GM12878 (cell line): ENCODE data around the gene RNF126. TPM values are rescaled to one million over a fixed set of nuclear protein-coding genes. Genes with fewer than 3 reads are reported as not detected.

Experiments
- CBFB ChIP-seq: IDR thresholded peaks from 2 replicates; pipeline ENCODE4 v1.6.1; 2016; ENCODE audit warnings: antibody characterized with exemption, low read depth
- NR2F1 ChIP-seq: fragments of 450-650 bp; conservative IDR thresholded peaks from 2 replicates; pipeline ENCODE4 v1.6.1; 2017; ENCODE audit warnings: mild to moderate bottlenecking
- RELA ChIP-seq: fragments of 450-650 bp; IDR thresholded peaks from 2 replicates; pipeline ENCODE4 v1.8.0; 2014; ENCODE audit warnings: borderline replicate concordance; ENCODE audit not compliant: partially characterized antibody
- SMARCA5 ChIP-seq: fragments of 450-650 bp; IDR thresholded peaks from 2 replicates; pipeline ENCODE4 v1.6.1; 2017; ENCODE audit warnings: mild to moderate bottlenecking
- SP1 ChIP-seq: IDR thresholded peaks from one replicate; pipeline ENCODE4 v1.6.1; 2011; ENCODE audit warnings: low read depth, low read length
- TCF3 ChIP-seq: IDR thresholded peaks from 2 replicates; pipeline ENCODE4 v1.6.1; 2012; ENCODE audit warnings: low read depth, mild to moderate bottlenecking, low read length, borderline replicate concordance; ENCODE audit not compliant: insufficient read depth
- YY1 ChIP-seq: IDR thresholded peaks from 2 replicates; pipeline ENCODE4 v1.6.1; 2011; ENCODE audit warnings: low read depth, mild to moderate bottlenecking, low read length
- ZBED1 ChIP-seq: IDR thresholded peaks from 2 replicates; pipeline ENCODE4 v1.6.1; 2016; ENCODE audit warnings: borderline replicate concordance
- polyA plus RNA-seq, 11 experiments: library from polyadenylated mRNA; depleted of rRNA in 4 of 11; unstranded in 6 of 11; stranded (reverse) in 5 of 11; fragments of >200 nt; fragmentation: Nextera tagmentation in 4 of 11; fragmentation: Illumina TruSeq in 1 of 11; extraction: Ambion mirVana in 4 of 11; extraction: Trizol in 1 of 11; gene quantifications; 1 replicate in 1 of 11; 2 replicates in 10 of 11; pipeline versions ENCODE4 v1.2.1 to v1.2.3, GENCODE V29; 2011 to 2016; ENCODE audit warnings: inconsistent platforms in 2 of 11, missing spikeins in 2 of 11, low read depth in 1 of 11
- total RNA-seq, 4 experiments: library from RNA; depleted of rRNA in 3 of 4; stranded (reverse); fragments of >200 nt in 3 of 4; fragmentation: Illumina TruSeq in 1 of 4; extraction: Trizol in 1 of 4; gene quantifications; 2 replicates each; pipeline versions ENCODE4 v1.2.1 to v1.2.3, GENCODE V29; 2013 to 2021
- TF ChIP-seq, protein P1 (sequence below): fragments of 450-650 bp; IDR thresholded peaks from 2 replicates; pipeline ENCODE4 v1.6.1; 2017; ENCODE audit warnings: mild to moderate bottlenecking, moderate library complexity
- TF ChIP-seq, protein P2 (sequence below): fragments of 450-650 bp; IDR thresholded peaks from 2 replicates; pipeline ENCODE4 v1.6.1; 2017; ENCODE audit warnings: mild to moderate bottlenecking
- TF ChIP-seq, protein P3 (sequence below): IDR thresholded peaks from 2 replicates; pipeline ENCODE4 v1.6.1; 2012; ENCODE audit warnings: low read depth, low read length, improper control_type of control experiment
- TF ChIP-seq, protein P4 (sequence below): fragments of 450-650 bp; IDR thresholded peaks from 2 replicates; pipeline ENCODE4 v1.6.1; 2017; ENCODE audit warnings: antibody characterized with exemption, mild to moderate bottlenecking, moderate library complexity
- TF ChIP-seq, protein P5 (sequence below): fragments of 450-650 bp; IDR thresholded peaks from 2 replicates; pipeline ENCODE4 v1.6.1; 2016; ENCODE audit warnings: mild to moderate bottlenecking, moderate library complexity, borderline replicate concordance

Gene RNF126
- total and polyA plus RNA-seq, 10 of the 15 experiments (the other 5 are each of a cell fraction or from before 2014, with no cell fraction given), result 0.45 to 100 (median 50.6) TPM

DNA sequence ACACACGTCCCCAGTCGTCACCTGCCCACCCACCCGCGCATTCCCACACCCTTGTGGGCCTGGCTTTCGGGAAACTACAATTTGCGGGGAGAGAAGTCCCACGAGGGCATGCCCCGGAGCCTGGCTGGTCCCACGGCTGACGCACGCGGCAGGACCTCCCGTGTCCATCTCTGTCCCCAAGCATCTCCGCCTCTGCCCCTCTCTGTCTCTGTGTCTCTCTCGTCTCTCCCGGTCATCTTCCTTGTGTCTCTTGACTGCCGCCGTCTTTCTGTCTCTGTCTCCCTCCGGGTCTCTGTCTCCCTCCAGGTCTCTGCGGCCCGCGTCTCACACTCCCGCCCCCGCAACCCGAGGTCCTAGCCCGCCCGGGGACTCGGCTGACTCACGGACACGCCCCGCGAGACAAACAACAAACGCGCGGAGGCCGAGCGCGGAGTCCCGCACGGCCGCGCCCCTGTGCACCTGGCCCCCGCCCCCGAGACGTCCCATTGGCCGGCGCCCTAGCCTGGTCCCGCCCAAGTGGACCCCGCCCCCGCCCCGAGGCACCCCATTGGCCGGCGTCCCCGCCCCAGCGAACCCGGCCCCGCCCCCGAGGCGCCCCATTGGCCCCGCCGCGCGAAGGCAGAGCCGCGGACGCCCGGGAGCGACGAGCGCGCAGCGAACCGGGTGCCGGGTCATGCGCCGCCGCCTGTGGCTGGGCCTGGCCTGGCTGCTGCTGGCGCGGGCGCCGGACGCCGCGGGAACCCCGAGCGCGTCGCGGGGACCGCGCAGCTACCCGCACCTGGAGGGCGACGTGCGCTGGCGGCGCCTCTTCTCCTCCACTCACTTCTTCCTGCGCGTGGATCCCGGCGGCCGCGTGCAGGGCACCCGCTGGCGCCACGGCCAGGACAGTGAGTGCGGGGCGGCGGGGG, 23.5 kb downstream of the RNF126 start, which contains the start of gene FGF22 (continued):
- TF ChIP-seq, protein P1, sequence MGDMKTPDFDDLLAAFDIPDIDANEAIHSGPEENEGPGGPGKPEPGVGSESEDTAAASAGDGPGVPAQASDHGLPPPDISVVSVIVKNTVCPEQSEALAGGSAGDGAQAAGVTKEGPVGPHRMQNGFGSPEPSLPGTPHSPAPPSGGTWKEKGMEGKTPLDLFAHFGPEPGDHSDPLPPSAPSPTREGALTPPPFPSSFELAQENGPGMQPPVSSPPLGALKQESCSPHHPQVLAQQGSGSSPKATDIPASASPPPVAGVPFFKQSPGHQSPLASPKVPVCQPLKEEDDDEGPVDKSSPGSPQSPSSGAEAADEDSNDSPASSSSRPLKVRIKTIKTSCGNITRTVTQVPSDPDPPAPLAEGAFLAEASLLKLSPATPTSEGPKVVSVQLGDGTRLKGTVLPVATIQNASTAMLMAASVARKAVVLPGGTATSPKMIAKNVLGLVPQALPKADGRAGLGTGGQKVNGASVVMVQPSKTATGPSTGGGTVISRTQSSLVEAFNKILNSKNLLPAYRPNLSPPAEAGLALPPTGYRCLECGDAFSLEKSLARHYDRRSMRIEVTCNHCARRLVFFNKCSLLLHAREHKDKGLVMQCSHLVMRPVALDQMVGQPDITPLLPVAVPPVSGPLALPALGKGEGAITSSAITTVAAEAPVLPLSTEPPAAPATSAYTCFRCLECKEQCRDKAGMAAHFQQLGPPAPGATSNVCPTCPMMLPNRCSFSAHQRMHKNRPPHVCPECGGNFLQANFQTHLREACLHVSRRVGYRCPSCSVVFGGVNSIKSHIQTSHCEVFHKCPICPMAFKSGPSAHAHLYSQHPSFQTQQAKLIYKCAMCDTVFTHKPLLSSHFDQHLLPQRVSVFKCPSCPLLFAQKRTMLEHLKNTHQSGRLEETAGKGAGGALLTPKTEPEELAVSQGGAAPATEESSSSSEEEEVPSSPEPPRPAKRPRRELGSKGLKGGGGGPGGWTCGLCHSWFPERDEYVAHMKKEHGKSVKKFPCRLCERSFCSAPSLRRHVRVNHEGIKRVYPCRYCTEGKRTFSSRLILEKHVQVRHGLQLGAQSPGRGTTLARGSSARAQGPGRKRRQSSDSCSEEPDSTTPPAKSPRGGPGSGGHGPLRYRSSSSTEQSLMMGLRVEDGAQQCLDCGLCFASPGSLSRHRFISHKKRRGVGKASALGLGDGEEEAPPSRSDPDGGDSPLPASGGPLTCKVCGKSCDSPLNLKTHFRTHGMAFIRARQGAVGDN, result no peak
- TF ChIP-seq TCF3 (no peak), SP1 (peak; percentile 68), YY1 (no peak), ZBED1 (no peak), RELA (no peak), SMARCA5 (no peak), CBFB (no peak), NR2F1 (no peak; the same call in 1 of the 2 replicates)
- TF ChIP-seq, protein P2, sequence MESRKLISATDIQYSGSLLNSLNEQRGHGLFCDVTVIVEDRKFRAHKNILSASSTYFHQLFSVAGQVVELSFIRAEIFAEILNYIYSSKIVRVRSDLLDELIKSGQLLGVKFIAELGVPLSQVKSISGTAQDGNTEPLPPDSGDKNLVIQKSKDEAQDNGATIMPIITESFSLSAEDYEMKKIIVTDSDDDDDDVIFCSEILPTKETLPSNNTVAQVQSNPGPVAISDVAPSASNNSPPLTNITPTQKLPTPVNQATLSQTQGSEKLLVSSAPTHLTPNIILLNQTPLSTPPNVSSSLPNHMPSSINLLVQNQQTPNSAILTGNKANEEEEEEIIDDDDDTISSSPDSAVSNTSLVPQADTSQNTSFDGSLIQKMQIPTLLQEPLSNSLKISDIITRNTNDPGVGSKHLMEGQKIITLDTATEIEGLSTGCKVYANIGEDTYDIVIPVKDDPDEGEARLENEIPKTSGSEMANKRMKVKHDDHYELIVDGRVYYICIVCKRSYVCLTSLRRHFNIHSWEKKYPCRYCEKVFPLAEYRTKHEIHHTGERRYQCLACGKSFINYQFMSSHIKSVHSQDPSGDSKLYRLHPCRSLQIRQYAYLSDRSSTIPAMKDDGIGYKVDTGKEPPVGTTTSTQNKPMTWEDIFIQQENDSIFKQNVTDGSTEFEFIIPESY, result no peak
- TF ChIP-seq, protein P3, sequence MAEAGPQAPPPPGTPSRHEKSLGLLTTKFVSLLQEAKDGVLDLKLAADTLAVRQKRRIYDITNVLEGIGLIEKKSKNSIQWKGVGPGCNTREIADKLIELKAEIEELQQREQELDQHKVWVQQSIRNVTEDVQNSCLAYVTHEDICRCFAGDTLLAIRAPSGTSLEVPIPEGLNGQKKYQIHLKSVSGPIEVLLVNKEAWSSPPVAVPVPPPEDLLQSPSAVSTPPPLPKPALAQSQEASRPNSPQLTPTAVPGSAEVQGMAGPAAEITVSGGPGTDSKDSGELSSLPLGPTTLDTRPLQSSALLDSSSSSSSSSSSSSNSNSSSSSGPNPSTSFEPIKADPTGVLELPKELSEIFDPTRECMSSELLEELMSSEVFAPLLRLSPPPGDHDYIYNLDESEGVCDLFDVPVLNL, result no peak
- TF ChIP-seq, protein P4, sequence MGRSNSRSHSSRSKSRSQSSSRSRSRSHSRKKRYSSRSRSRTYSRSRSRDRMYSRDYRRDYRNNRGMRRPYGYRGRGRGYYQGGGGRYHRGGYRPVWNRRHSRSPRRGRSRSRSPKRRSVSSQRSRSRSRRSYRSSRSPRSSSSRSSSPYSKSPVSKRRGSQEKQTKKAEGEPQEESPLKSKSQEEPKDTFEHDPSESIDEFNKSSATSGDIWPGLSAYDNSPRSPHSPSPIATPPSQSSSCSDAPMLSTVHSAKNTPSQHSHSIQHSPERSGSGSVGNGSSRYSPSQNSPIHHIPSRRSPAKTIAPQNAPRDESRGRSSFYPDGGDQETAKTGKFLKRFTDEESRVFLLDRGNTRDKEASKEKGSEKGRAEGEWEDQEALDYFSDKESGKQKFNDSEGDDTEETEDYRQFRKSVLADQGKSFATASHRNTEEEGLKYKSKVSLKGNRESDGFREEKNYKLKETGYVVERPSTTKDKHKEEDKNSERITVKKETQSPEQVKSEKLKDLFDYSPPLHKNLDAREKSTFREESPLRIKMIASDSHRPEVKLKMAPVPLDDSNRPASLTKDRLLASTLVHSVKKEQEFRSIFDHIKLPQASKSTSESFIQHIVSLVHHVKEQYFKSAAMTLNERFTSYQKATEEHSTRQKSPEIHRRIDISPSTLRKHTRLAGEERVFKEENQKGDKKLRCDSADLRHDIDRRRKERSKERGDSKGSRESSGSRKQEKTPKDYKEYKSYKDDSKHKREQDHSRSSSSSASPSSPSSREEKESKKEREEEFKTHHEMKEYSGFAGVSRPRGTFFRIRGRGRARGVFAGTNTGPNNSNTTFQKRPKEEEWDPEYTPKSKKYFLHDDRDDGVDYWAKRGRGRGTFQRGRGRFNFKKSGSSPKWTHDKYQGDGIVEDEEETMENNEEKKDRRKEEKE, result no peak
- TF ChIP-seq, protein P5, sequence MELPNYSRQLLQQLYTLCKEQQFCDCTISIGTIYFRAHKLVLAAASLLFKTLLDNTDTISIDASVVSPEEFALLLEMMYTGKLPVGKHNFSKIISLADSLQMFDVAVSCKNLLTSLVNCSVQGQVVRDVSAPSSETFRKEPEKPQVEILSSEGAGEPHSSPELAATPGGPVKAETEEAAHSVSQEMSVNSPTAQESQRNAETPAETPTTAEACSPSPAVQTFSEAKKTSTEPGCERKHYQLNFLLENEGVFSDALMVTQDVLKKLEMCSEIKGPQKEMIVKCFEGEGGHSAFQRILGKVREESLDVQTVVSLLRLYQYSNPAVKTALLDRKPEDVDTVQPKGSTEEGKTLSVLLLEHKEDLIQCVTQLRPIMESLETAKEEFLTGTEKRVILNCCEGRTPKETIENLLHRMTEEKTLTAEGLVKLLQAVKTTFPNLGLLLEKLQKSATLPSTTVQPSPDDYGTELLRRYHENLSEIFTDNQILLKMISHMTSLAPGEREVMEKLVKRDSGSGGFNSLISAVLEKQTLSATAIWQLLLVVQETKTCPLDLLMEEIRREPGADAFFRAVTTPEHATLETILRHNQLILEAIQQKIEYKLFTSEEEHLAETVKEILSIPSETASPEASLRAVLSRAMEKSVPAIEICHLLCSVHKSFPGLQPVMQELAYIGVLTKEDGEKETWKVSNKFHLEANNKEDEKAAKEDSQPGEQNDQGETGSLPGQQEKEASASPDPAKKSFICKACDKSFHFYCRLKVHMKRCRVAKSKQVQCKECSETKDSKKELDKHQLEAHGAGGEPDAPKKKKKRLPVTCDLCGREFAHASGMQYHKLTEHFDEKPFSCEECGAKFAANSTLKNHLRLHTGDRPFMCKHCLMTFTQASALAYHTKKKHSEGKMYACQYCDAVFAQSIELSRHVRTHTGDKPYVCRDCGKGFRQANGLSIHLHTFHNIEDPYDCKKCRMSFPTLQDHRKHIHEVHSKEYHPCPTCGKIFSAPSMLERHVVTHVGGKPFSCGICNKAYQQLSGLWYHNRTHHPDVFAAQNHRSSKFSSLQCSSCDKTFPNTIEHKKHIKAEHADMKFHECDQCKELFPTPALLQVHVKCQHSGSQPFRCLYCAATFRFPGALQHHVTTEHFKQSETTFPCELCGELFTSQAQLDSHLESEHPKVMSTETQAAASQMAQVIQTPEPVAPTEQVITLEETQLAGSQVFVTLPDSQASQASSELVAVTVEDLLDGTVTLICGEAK, result no peak
